Gastrocnemius medialis (tissue), 4 donors: ENCODE results near the gene GRAMD2A. TPM values are rescaled to one million over a fixed set of nuclear protein-coding genes. Genes with fewer than 3 reads are reported as not detected.

Source experiments
- ATAC-seq, 2 donors: fragments of 150-250 bp; one replicate each; pipeline ENCODE4 v1.9.1; 2016
- DNase-seq, 2 donors: peaks; one replicate each; pipeline ENCODE4 v3.0.0-alpha.2; 2019
- H3K27ac ChIP-seq, 4 donors: fragments of 200-600 bp; sonication (generic); 1 replicate in 1 of 4; 2 replicates in 3 of 4; pipeline ENCODE4 v1.5.1; 2016 to 2018; ENCODE audit warnings: mild to moderate bottlenecking in 2 of 4, moderate library complexity in 1 of 4
- H3K27me3 ChIP-seq, 3 donors: fragments of 200-600 bp; sonication (generic) in 2 of 3; 1 replicate in 1 of 3; 2 replicates in 2 of 3; pipeline versions ENCODE4 v1.5.1 to v1.6.0; 2016 to 2019; ENCODE audit warnings: mild to moderate bottlenecking in 1 of 3, moderate library complexity in 1 of 3
- H3K36me3 ChIP-seq, 2 donors: fragments of 200-600 bp; sonication (generic) in 1 of 2; one replicate each; pipeline ENCODE4 v1.5.1; 2017 to 2018
- H3K4me1 ChIP-seq, 2 donors: fragments of 200-600 bp; sonication (generic) in 1 of 2; one replicate each; pipeline ENCODE4 v1.5.1; 2016 to 2017; ENCODE audit warnings: mild to moderate bottlenecking in 2 of 2
- H3K4me3 ChIP-seq, 4 donors: fragments of 200-600 bp; sonication (generic) in 3 of 4; 1 replicate in 1 of 4; 2 replicates in 3 of 4; pipeline ENCODE4 v1.5.1; 2016 to 2019; ENCODE audit warnings: mild to moderate bottlenecking in 2 of 4
- H3K9me3 ChIP-seq, 3 donors: fragments of 200-600 bp; sonication (generic) in 2 of 3; 1 replicate in 1 of 3; 2 replicates in 2 of 3; pipeline ENCODE4 v1.5.1; 2016 to 2019
- POLR2A ChIP-seq, 2 donors: fragments of 450-650 bp; IDR thresholded peaks; one replicate each; pipeline ENCODE4 v1.6.1; 2017; ENCODE audit warnings: antibody characterized with exemption in 2 of 2, mild to moderate bottlenecking in 2 of 2, moderate library complexity in 2 of 2
- in situ Hi-C, 4 donors: fragments of 200-750 bp; cut with MboI; loops; one replicate each; pipeline versions ENCODE4 v1.15.0 to v1.8.0; 2017; ENCODE audit warnings: low sequenced_read_pairs in 4 of 4
- intact Hi-C: fragments of 100-400 bp; cut with DNase I; formaldehyde crosslinking; loops from one replicate; pipeline ENCODE4 v1.15.1; 2023; ENCODE audit warnings: low total_unique reads
- total RNA-seq, 4 donors: library from RNA; depleted of rRNA; stranded (reverse); fragments of >200 nt; gene quantifications; one replicate each; pipeline versions ENCODE4 v1.1.0 to v1.2.3, GENCODE V29; 2016
- TF ChIP-seq, protein P1 (sequence below), 5 experiments: fragments of 450-650 bp in 3 of 5; fragments of 200-600 bp in 2 of 5; sonication (generic) in 2 of 5; IDR thresholded peaks in 4 of 5; conservative IDR thresholded peaks in 1 of 5; 1 replicate in 4 of 5; 2 replicates in 1 of 5; pipeline ENCODE4 v1.5.1; 2016 to 2019; ENCODE audit warnings: antibody characterized with exemption in 5 of 5, mild to moderate bottlenecking in 3 of 5, moderate library complexity in 3 of 5

The GRAMD2A gene
- total RNA-seq, 4 donors from 2014 or later: not detected

DNA sequence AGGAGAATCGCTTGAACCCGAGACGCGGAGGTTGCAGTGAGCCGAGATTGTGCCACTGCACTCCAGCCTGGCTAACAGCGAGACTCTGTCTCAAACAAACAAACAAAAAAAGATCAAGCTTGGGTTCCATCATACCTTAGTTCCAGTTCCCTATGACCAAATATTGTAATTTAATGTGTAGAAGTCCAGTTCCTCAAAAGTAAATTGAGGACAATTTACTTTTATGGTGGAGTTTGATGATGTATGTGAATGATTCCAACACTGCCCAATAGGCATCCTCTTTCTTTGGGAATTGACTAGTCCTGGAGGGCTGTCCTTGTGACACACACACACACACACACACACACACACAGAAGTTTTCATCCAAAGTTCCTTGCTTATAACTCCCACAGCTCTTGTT lies 36.2 kb upstream of the GRAMD2A start:
- in situ Hi-C loops: no loop called here
- H3K4me1 ChIP-seq: peaks cover 11 to 35% of the 10 kb centered on the region in 2 donors
- no peaks in the 10 kb centered on the region for H3K36me3 ChIP-seq
- no peak overlapping the region for H3K27ac ChIP-seq
- no peaks in the 10 kb centered on the region for H3K9me3 ChIP-seq
- intact Hi-C loops: no loop called here
- TF ChIP-seq POLR2A (IDR thresholded peaks at IDR 0.05): no peak
- TF ChIP-seq, protein P1, sequence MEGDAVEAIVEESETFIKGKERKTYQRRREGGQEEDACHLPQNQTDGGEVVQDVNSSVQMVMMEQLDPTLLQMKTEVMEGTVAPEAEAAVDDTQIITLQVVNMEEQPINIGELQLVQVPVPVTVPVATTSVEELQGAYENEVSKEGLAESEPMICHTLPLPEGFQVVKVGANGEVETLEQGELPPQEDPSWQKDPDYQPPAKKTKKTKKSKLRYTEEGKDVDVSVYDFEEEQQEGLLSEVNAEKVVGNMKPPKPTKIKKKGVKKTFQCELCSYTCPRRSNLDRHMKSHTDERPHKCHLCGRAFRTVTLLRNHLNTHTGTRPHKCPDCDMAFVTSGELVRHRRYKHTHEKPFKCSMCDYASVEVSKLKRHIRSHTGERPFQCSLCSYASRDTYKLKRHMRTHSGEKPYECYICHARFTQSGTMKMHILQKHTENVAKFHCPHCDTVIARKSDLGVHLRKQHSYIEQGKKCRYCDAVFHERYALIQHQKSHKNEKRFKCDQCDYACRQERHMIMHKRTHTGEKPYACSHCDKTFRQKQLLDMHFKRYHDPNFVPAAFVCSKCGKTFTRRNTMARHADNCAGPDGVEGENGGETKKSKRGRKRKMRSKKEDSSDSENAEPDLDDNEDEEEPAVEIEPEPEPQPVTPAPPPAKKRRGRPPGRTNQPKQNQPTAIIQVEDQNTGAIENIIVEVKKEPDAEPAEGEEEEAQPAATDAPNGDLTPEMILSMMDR (IDR thresholded peaks at IDR 0.05 in 4 of 5, conservative IDR thresholded peaks at IDR 0.05 in 1 of 5): no peak
- ATAC-seq: no peak
- H3K4me3 ChIP-seq: no peak overlapping the region
- DNase-seq: no peak
- H3K27me3 ChIP-seq: no peaks in the 10 kb centered on the region

DNA sequence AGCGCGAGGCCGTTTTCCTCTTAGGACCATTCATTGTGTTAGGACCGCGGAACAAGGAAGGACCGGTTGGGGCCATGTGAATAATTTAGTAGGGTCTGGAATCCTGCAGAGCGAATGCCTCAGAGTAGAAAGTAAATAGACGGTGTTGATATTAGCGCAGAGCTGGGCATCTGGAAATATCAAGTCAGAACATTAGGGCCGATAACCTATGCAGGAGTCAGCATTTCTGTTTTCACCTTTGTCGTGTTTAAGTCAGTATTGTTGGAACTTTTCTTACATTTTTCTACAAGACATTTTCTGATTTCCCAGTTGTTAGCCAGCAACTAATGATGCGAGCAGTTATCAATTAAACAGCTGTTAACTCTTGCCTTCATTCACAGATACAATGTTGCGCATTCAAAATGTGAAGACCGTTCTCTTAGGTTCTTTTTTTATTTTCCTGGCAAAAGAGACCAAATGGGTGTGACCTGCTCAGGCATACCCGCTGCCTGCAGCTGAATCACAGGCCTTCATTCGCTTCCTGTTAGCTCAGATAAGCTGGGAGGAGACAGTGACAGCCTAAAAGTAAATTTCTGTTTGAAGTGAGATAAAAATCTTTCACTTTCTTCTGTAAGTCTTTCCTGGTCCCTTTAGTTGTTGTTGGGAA lies 34.4 kb upstream of the GRAMD2A start:
- intact Hi-C loops: loop anchor here (1.0 to 2.0 kb wide), 4 partner anchors 31 to 243 kb away; partner anchors contain the start of genes MYO9A, PARP6 and SENP8
- peak in 1 of 2 donors; percentile 47 for DNase-seq
- H3K4me1 ChIP-seq: peaks cover 28 to 41% of the 10 kb centered on the region in 2 donors

DNA sequence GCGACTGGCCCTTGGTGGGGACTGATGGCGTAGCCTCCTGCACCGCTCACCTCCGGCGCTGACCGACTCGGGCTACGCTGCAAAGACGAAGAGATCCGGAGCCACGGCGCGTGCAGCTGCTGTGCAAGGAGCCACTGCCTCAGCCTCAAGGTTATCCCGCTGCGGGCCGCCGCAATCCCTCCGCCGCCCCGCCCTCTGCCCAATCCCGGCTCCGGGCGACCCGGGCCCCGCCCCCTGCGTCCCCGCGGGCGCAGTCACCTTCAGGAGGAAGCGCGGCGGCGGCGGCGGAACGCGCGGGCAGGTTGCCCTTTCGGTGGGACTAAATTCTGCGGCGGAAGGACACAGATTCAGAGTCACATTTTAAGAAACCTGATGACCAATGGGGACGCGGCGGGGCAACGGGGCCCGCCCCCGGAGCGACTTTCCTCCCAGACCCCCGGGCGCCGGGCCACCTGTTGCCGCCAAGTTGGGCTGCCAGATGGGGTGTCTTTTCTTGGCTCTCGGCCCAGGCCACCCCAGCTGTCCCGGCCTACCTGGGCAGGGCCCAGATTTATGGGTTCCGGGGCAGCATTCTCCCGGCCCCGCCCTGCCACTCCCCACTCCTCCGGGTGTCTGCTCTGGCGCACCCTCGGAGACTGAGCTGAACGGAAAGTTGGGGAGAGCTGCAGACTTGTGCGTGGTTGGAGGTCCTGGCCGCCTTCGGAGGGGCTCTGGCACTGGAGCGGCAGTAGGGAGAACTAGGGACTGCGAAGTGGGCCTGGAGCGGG lies 33.7 kb upstream of the GRAMD2A start, which contains the start of gene PKM:
PKM (minus strand) TSS at position 125 of the 767 bp plus-strand sequence. CDS start 12,093 bp downstream, outside the sequence.
- H3K27me3 ChIP-seq: no peaks in the 10 kb centered on the region
- peak; percentile 55 to 70 for ATAC-seq
- H3K9me3 ChIP-seq: no peaks in the 10 kb centered on the region
- TF ChIP-seq POLR2A (IDR thresholded peaks at IDR 0.05): peak; percentile 98
- TF ChIP-seq, protein P1 (IDR thresholded peaks at IDR 0.05 in 4 of 5, conservative IDR thresholded peaks at IDR 0.05 in 1 of 5): peak in 1 of 5 experiments; percentile 46
- H3K36me3 ChIP-seq: no peaks in the 10 kb centered on the region
- H3K4me3 ChIP-seq: peak within 1 kb of the TSS; percentile 68 to 96 (median 80)
- H3K27ac ChIP-seq: peak within 1 kb of the TSS; percentile 96 to 99 (median 98)
- in situ Hi-C loops (no loop called here), intact Hi-C loops (loop anchor here (1.0 to 2.0 kb wide), 3 partner anchors 30 to 112 kb away; partner anchors contain the start of genes MYO9A, PARP6 and SENP8)
- peak; percentile 91 to 97 for DNase-seq
- peaks cover 35 to 46% of the 10 kb centered on the region in 2 donors for H3K4me1 ChIP-seq

More for the DNA sequence above, 34.4 kb upstream of the GRAMD2A start:
- H3K36me3 ChIP-seq: no peaks in the 10 kb centered on the region
- peak overlapping the region; percentile 96 to 99 (median 98) for H3K27ac ChIP-seq
- ATAC-seq: peak; percentile 7
- no peaks in the 10 kb centered on the region for H3K9me3 ChIP-seq
- TF ChIP-seq, protein P1 (IDR thresholded peaks at IDR 0.05 in 4 of 5, conservative IDR thresholded peaks at IDR 0.05 in 1 of 5): no peak
- TF ChIP-seq POLR2A (IDR thresholded peaks at IDR 0.05): no peak
- H3K27me3 ChIP-seq: no peaks in the 10 kb centered on the region
- in situ Hi-C loops: no loop called here
- H3K4me3 ChIP-seq: peak overlapping the region; percentile 68 to 96 (median 80)

DNA sequence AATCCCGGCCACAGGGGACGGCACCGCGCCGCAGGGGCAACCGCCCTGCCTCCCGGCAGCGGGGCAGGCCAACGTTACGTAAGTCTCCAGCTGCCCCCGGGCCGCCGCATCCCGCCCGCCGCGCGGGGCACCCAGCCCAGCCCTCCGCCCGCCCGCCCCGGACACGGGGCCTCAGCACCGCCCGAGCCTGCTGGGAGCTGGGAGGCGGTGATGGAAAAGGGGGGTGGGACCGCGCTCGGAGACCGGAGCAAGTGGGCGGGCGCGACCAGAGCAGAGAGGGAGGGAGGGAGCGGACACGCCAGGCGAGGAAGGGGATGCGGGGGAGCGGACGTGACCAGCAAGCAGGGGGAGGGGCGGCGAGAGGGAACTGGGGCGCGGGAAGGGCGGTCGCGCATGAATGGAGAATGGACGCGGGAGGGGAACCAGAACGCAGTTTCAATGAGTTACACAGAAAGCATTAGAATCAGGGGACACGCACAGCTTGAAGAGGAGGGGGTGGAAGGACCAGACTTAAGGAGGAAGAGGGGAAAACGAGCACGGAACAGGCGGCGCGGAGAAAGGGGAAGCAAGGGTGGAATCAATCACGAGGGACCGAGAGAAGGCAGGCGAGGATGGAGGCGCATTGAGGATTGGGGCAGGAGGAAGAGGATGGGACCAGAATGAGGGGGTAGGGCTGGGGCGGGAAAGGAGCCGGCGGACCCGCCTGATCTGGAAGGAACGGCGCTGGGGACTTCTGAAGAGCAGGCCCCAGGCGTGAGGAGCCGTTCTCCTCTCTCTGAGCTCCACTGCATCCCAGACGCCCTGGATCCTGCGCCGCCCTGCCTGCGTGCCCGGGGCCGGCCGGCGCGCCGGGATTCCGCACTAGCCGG lies 32.8 kb upstream of the GRAMD2A start:
- Histone ChIP-seq H3K27ac (peak overlapping the region; percentile 96 to 99 (median 98)), H3K4me1 (peaks cover 42 to 54% of the 10 kb centered on the region in 2 donors), H3K4me3 (peak overlapping the region; percentile 68 to 96 (median 80)), H3K36me3 (no peaks in the 10 kb centered on the region), H3K27me3 (no peaks in the 10 kb centered on the region), H3K9me3 (no peaks in the 10 kb centered on the region)
- DNase-seq (peak; percentile 81 to 87), ATAC-seq (peak; percentile 22 to 23)
- in situ Hi-C loops (no loop called here), intact Hi-C loops (loop anchor here (1.0 to 2.0 kb wide), 3 partner anchors 29 to 112 kb away; partner anchors contain the start of genes MYO9A, PARP6 and SENP8)
- peak; percentile 82 for TF ChIP-seq POLR2A (IDR thresholded peaks at IDR 0.05)
- TF ChIP-seq, protein P1 (IDR thresholded peaks at IDR 0.05 in 4 of 5, conservative IDR thresholded peaks at IDR 0.05 in 1 of 5): no peak
